ENCODE data around the gene CALN1.
"Not testable (repeated sequence)": the region's sequence is repeated elsewhere in the genome, so short reads cannot be mapped to it uniquely, and the experiment has no call there.

CALN1 gene

GRCh38 chr7:72080865-72081510 is 331.1 kb downstream of the CALN1 start:
- DNase-seq (ENCODE audit: low read depth) = no peak
- TF ChIP-seq, protein P1, sequence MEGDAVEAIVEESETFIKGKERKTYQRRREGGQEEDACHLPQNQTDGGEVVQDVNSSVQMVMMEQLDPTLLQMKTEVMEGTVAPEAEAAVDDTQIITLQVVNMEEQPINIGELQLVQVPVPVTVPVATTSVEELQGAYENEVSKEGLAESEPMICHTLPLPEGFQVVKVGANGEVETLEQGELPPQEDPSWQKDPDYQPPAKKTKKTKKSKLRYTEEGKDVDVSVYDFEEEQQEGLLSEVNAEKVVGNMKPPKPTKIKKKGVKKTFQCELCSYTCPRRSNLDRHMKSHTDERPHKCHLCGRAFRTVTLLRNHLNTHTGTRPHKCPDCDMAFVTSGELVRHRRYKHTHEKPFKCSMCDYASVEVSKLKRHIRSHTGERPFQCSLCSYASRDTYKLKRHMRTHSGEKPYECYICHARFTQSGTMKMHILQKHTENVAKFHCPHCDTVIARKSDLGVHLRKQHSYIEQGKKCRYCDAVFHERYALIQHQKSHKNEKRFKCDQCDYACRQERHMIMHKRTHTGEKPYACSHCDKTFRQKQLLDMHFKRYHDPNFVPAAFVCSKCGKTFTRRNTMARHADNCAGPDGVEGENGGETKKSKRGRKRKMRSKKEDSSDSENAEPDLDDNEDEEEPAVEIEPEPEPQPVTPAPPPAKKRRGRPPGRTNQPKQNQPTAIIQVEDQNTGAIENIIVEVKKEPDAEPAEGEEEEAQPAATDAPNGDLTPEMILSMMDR (IDR thresholded peaks at IDR 0.05; ENCODE audit: low read depth, low read length, missing control alignments) = no peak
- H3K4me3 ChIP-seq (ENCODE audit: low read depth, low read length) = no peak overlapping the region

- no peak for DNase-seq (ENCODE audit: low read depth)
- H3K4me3 ChIP-seq (ENCODE audit: low read depth, low read length) = no peak overlapping the region
- TF ChIP-seq, protein P1 (IDR thresholded peaks at IDR 0.05; ENCODE audit: low read depth, low read length, missing control alignments) = no peak
Measured at GRCh38 chr7:72080341-72080766, 331.8 kb downstream of the CALN1 start.

DNA sequence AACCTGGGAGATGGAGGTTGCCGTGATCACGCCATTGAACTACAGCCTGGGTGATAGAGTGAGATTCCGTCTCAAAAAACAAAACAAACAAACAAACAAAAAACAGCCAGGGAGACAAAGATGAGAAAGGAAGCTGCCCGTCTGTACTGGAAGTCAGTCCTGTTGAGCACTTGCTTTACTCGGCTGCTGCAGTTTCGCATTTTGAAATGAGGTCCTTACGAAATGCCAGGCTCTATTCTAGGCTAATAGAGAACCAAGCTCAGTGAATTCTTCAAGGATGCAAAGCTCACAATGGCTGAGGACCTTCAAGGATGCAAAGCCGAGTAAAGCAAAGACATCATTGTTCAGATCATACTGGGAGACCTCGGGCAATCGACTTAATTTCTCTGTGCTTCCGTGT is 333.3 kb downstream of the CALN1 start:
- DNase-seq (ENCODE audit: low read depth) = no peak
- H3K4me3 ChIP-seq (ENCODE audit: low read depth, low read length) = no peak overlapping the region
- TF ChIP-seq, protein P1 (IDR thresholded peaks at IDR 0.05; ENCODE audit: low read depth, low read length, missing control alignments) = no peak

DNA sequence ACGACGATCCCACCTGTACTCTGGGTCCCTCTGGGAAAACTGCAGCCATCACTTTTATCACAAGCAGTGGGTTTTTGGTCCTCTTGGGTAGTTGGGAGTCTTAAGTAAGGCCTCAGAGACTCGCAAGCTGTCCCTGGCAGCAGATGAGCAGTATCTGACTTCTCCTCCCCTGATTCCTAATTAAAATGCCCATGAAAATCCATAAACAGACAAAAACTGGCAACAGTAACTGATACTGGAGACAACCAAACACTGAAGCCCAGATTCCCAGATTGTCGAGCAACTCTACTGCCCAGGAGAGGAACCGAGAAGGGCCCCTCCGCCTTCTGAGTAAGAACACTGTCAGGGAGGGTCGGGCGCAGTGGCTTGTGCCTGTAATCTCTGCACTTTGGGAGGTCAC is 333.8 kb downstream of the CALN1 start:
- DNase-seq (ENCODE audit: low read depth) = no peak
- no peak overlapping the region for H3K4me3 ChIP-seq (ENCODE audit: low read depth, low read length)
- TF ChIP-seq, protein P1 (IDR thresholded peaks at IDR 0.05; ENCODE audit: low read depth, low read length, missing control alignments) = no peak

DNA sequence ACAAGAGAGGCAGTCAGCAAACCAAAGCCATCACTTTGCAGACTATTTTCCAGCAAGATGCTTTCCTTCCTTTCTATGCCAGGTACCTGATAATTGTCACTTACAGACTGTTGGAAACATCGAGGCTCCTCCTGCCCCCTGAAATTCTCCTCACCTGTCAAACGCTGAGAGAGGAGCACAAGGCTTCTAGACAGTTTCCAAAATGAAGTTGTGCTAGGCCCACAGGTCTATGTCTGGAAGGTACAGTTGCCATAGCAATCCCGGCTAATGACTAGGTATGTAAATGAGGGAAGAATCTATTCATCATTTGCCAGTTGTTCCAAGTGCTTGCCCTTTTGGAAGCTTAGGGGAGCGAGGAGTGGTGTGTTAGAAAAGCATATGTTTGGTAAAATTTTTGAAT is 334.4 kb downstream of the CALN1 start:
- no peak for DNase-seq (ENCODE audit: low read depth)
- H3K4me3 ChIP-seq (ENCODE audit: low read depth, low read length) = no peak overlapping the region
- TF ChIP-seq, protein P1 (IDR thresholded peaks at IDR 0.05; ENCODE audit: low read depth, low read length, missing control alignments) = no peak

DNA sequence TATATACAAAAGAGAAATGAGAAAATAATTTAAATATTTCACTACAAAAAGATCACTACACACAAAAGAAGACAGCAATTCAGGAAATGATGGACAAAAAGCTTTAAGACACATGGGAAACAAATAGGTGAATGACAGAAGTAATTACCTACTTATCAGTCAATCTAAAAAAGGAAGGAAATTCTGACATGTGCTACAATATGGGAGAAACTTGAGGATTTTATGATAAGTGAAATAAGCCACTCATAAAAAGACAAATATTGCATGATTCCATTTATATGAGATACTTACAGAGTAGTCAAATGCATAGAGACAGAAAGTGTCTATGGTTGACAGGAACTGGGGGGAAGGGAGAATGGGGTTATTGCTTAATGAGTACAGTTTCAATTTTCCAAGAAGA is 339.2 kb downstream of the CALN1 start:
- no peak for DNase-seq (ENCODE audit: low read depth)
- H3K4me3 ChIP-seq (ENCODE audit: low read depth, low read length) = no peak overlapping the region
- TF ChIP-seq, protein P1 (IDR thresholded peaks at IDR 0.05; ENCODE audit: low read depth, low read length, missing control alignments) = no peak

- DNase-seq (ENCODE audit: low read depth) = no peak
- no peak overlapping the region for H3K4me3 ChIP-seq (ENCODE audit: low read depth, low read length)
- TF ChIP-seq, protein P1 (IDR thresholded peaks at IDR 0.05; ENCODE audit: low read depth, low read length, missing control alignments) = no peak
Measured at GRCh38 chr7:72069263-72069662, 342.9 kb downstream of the CALN1 start.

DNA sequence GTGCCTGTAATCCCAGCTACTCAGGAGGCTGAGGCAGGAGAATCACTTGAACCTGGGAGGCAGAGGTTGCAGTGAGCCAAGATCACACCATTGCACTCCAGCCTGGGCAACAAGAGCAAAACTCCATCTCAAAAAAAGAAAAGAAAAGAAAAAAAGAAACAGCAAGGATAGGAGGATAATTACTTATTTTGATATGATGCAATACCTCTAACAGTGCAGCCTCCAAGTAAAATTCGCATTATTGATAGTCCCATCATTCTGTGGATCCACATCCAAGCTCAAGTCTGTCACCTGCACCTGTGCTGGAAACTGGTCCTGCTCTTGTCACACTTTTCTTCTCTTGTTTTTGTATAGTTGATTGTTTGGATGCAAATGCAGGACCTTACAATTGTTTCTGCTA is 346.4 kb downstream of the CALN1 start:
- not testable (repeated sequence) for H3K4me3 ChIP-seq (ENCODE audit: low read depth, low read length); DNase-seq (ENCODE audit: low read depth)
